B cell (primary cell): Measurements from ENCODE around the gene CUTA. TPM values are rescaled to one million over a fixed set of nuclear protein-coding genes. Genes with fewer than 3 reads are reported as not detected.
"Not testable (repeated sequence)": the region's sequence is repeated elsewhere in the genome, so short reads cannot be mapped to it uniquely, and the experiment has no call there.

Experiments
- ATAC-seq: fragments of 200-7000 bp; cut with Tn5 transposase; one replicate; pipeline ENCODE4 v1.10.0; 2021; ENCODE audit warnings: low read depth, mild to moderate bottlenecking, moderate number of reproducible peaks, moderate library complexity
- CTCF ChIA-PET: fragments of 350-600 bp; sonication (Branson Sonifier 250); formaldehyde crosslinking; loops from one replicate; lab custom pipeline; 2021; ENCODE audit warnings: antibody characterized with exemption, inconsistent platforms; lab: Charles Lee
- POLR2A ChIA-PET: fragments of 350-600 bp; sonication (Branson Sonifier 250); formaldehyde crosslinking; loops from one replicate; lab custom pipeline; 2021; ENCODE audit warnings: antibody characterized with exemption; lab: Charles Lee
- DNase-seq: peaks from one replicate; pipeline ENCODE4 v3.0.0; 2013
- H2AFZ ChIP-seq: 2 replicates; pipeline ENCODE4 v1.6.1; 2012; ENCODE audit warnings: mild to moderate bottlenecking, low read depth, low read length; ENCODE audit not compliant: insufficient read depth, poor library complexity, severe bottlenecking
- H3K27ac ChIP-seq, 2 donors: 1 replicate in 1 of 2; 2 replicates in 1 of 2; pipeline ENCODE4 v1.5.1; 2012 to 2013; ENCODE audit warnings: low read length in 2 of 2, mild to moderate bottlenecking in 2 of 2, moderate library complexity in 1 of 2
- H3K27me3 ChIP-seq, 4 experiments: fragments of 200-600 bp in 1 of 4; sonication (generic) in 1 of 4; replicated peaks in 1 of 4; 1 replicate in 2 of 4; 2 replicates in 2 of 4; pipeline versions ENCODE4 v1.6.1 to v1.7.0; 2013 to 2016; ENCODE audit warnings: low read length in 3 of 4, mild to moderate bottlenecking in 2 of 4, mixed read lengths in 1 of 4, moderate library complexity in 1 of 4; ENCODE audit not compliant: insufficient read depth in 4 of 4, control insufficient read depth in 3 of 4; ENCODE audit errors: control extremely low read depth in 1 of 4
- H3K36me3 ChIP-seq, 2 experiments: replicated peaks in 1 of 2; 1 replicate in 1 of 2; 2 replicates in 1 of 2; pipeline versions ENCODE4 v1.6.1 to v1.7.1; 2013; ENCODE audit warnings: low read length in 1 of 2; ENCODE audit not compliant: insufficient read depth in 2 of 2, control insufficient read depth in 1 of 2; ENCODE audit errors: control extremely low read depth in 1 of 2, extremely low read depth in 1 of 2
- H3K4me1 ChIP-seq, 2 donors: fragments of 200-600 bp in 1 of 2; sonication (generic) in 1 of 2; 1 replicate in 1 of 2; 2 replicates in 1 of 2; pipeline versions ENCODE4 v1.5.1 to v1.6.1; 2013 to 2017; ENCODE audit warnings: low read length in 2 of 2; ENCODE audit not compliant: control insufficient read depth in 2 of 2, insufficient read depth in 2 of 2
- H3K4me2 ChIP-seq: replicated peaks from 2 replicates; pipeline ENCODE3; 2012; ENCODE audit warnings: mild to moderate bottlenecking, low read depth, low read length; ENCODE audit not compliant: poor library complexity, severe bottlenecking
- H3K4me3 ChIP-seq, 5 experiments: fragments of 200-600 bp in 1 of 5; sonication (generic) in 1 of 5; 1 replicate in 3 of 5; 2 replicates in 2 of 5; pipeline versions ENCODE4 v1.5.1 to v1.7.0; 2011 to 2016; ENCODE audit warnings: low read length in 4 of 5, mild to moderate bottlenecking in 4 of 5, low read depth in 2 of 5, control low read depth in 1 of 5, moderate library complexity in 1 of 5; ENCODE audit not compliant: insufficient read depth in 1 of 5; ENCODE audit errors: control extremely low read depth in 1 of 5, extremely low read depth in 1 of 5
- H3K79me2 ChIP-seq: fragments of 200-600 bp; sonication (generic); one replicate; pipeline ENCODE4 v1.6.0; 2016; ENCODE audit warnings: low read length; ENCODE audit not compliant: control insufficient read depth, insufficient read depth
- H3K9ac ChIP-seq: fragments of 200-600 bp; sonication (generic); 2 replicates; pipeline ENCODE4 v1.6.1; 2017; ENCODE audit warnings: mild to moderate bottlenecking, low read length, moderate library complexity
- H3K9me3 ChIP-seq, 3 donors: one replicate each; pipeline versions ENCODE4 v1.6.1 to v1.7.1; 2013; ENCODE audit warnings: low read length in 2 of 3; ENCODE audit not compliant: control insufficient read depth in 2 of 3, insufficient read depth in 1 of 3; ENCODE audit errors: control extremely low read depth in 1 of 3
- H4K20me1 ChIP-seq: 2 replicates; pipeline ENCODE4 v1.6.0; 2012; ENCODE audit warnings: mild to moderate bottlenecking, low read length; ENCODE audit not compliant: insufficient read depth, control insufficient read depth, poor library complexity, severe bottlenecking
- H3K27ac Mint-ChIP-seq: one replicate; pipeline ENCODE4 v1.8.0; 2021; ENCODE audit warnings: mixed read lengths
- H3K27me3 Mint-ChIP-seq: one replicate; pipeline ENCODE4 v1.8.0; 2021; ENCODE audit warnings: mixed read lengths
- H3K4me1 Mint-ChIP-seq: one replicate; pipeline ENCODE4 v1.8.0; 2021; ENCODE audit warnings: mixed read lengths
- H3K4me3 Mint-ChIP-seq: one replicate; pipeline ENCODE4 v1.8.0; 2021; ENCODE audit warnings: mixed read lengths
- H3K9me3 Mint-ChIP-seq: one replicate; pipeline ENCODE4 v1.8.0; 2022; ENCODE audit warnings: mixed read lengths; ENCODE audit not compliant: insufficient read depth
- CTCF ChIP-seq: fragments of 200-600 bp; IDR thresholded peaks from one replicate; pipeline ENCODE4 v1.8.0; 2022; ENCODE audit warnings: antibody characterized with exemption, mild to moderate bottlenecking
- EZH2 ChIP-seq: IDR thresholded peaks from 2 replicates; pipeline ENCODE4 v1.6.1; 2012; ENCODE audit warnings: borderline replicate concordance, low read depth, mild to moderate bottlenecking, moderate library complexity, low read length; ENCODE audit not compliant: insufficient read depth, poor library complexity, severe bottlenecking
- WGBS: methylation state at CpG from one replicate; pipeline ENCODE4 v1.1.5; 2013; ENCODE audit warnings: missing lambda C conversion rate; ENCODE audit not compliant: insufficient coverage; 5-methylcytosine and 5-hydroxymethylcytosine counted together
- intact Hi-C: fragments of 100-400 bp; cut with micrococcal nuclease; formaldehyde crosslinking; loops from one replicate; pipeline ENCODE4 v1.10.0; 2022
- polyA plus RNA-seq: library from polyadenylated mRNA; depleted of rRNA; stranded (reverse); fragments of >200 nt; gene quantifications from 2 replicates; pipeline ENCODE4 v1.2.3, GENCODE V29; 2012
- small RNA-seq: library from RNA; depleted of rRNA; stranded (forward); fragments of <200 nt; gene quantifications from one replicate; pipeline ENCODE3, GENCODE V24; 2012; ENCODE audit warnings: low replicate concordance, low read depth; ENCODE audit not compliant: insufficient read length
- total RNA-seq, 2 donors: library from RNA; stranded (reverse); fragments of 120-200 nt in 1 of 2; gene quantifications; 1 replicate in 1 of 2; 2 replicates in 1 of 2; pipeline versions ENCODE4 v1.2.3 to v1.2.4, GENCODE V29; 2013 to 2022

The CUTA gene
- total and polyA plus RNA-seq, 2 donors (not counting 1 experiment from before 2014, with no cell fraction given) = 137 to 226 TPM

GRCh38 chr6:33367715-33368025 lies 50.2 kb downstream of the CUTA start:
- H4K20me1 ChIP-seq, H3K9ac ChIP-seq, H3K27me3 Mint-ChIP-seq, H2AFZ ChIP-seq, ATAC-seq, H3K27me3 ChIP-seq, H3K9me3 Mint-ChIP-seq, intact Hi-C loops, H3K9me3 ChIP-seq, H3K4me2 ChIP-seq, H3K4me3 ChIP-seq, H3K27ac Mint-ChIP-seq, H3K4me1 Mint-ChIP-seq, H3K27ac ChIP-seq, H3K4me3 Mint-ChIP-seq, H3K4me1 ChIP-seq, H3K79me2 ChIP-seq, CTCF ChIA-PET, DNase-seq, H3K36me3 ChIP-seq: not testable (repeated sequence)
- 100% methylated on average over 1 of the region's 5 CpGs for WGBS
- POLR2A ChIA-PET = interaction anchor here (0.7 kb wide), 1 partner anchor 203 kb away, joined by 10 read pairs; no protein-coding TSS in a partner anchor

- Histone ChIP-seq H3K36me3 (no peaks in the 10 kb centered on the region), H3K27ac (no peak overlapping the region), H2AFZ (no peak overlapping the region), H3K79me2 (no peaks in the 10 kb centered on the region), H3K4me3 (no peak overlapping the region), H4K20me1 (no peaks in the 10 kb centered on the region), H3K9me3 (no peaks in the 10 kb centered on the region), H3K9ac (no peak overlapping the region), H3K4me1 (no peaks in the 10 kb centered on the region), H3K27me3 (no peaks in the 10 kb centered on the region), H3K4me2 (no peak overlapping the region)
- 100% methylated on average over 3 of the region's 8 CpGs for WGBS
- Mint-ChIP-seq H3K4me1 (no peaks in the 10 kb centered on the region), H3K27ac (no peak overlapping the region), H3K27me3 (no peaks in the 10 kb centered on the region), H3K9me3 (no peaks in the 10 kb centered on the region), H3K4me3 (no peak overlapping the region)
- ATAC-seq (no peak), DNase-seq (no peak)
- CTCF ChIA-PET = no interaction called here
- no peak for TF ChIP-seq CTCF
- no peak for TF ChIP-seq EZH2
- intact Hi-C loops = no loop called here
- POLR2A ChIA-PET = interaction anchor here (0.6 kb wide), 1 partner anchor 167 kb away, joined by 4 read pairs; no protein-coding TSS in a partner anchor
These were observed 50.7 kb downstream of the CUTA start for GRCh38 chr6:33367009-33367714.

Small RNA genes within 50 kb of the gene (small RNA-seq; reads per million reads assigned to genes)
- gene RPL35AP4 = not detected
- not detected for gene ZBTB9

Other genes with a start within 250 kb of the CUTA start
- 0.39 and 0.66 TPM in 2 replicates for gene COL11A2, start 225.6 kb downstream of the CUTA start, total RNA-seq
- gene COL11A2, start 225.6 kb downstream of the CUTA start, polyA plus RNA-seq = 0.82 and 0.88 TPM in 2 replicates
- 94.1 and 99.9 TPM in 2 replicates for gene RXRB, start 217.4 kb downstream of the CUTA start, total RNA-seq
- gene RXRB, start 217.4 kb downstream of the CUTA start, polyA plus RNA-seq = 82.3 and 88.3 TPM in 2 replicates
- gene SLC39A7, start 217.2 kb downstream of the CUTA start, total RNA-seq = 26.1 and 29.6 TPM in 2 replicates
- gene SLC39A7, start 217.2 kb downstream of the CUTA start, polyA plus RNA-seq = 18.7 and 22.2 TPM in 2 replicates
- 10.8 and 12.9 TPM in 2 replicates for gene HSD17B8, start 213.5 kb downstream of the CUTA start, total RNA-seq
- 12.8 and 25.5 TPM in 2 replicates for gene HSD17B8, start 213.5 kb downstream of the CUTA start, polyA plus RNA-seq
- 43.4 and 44.2 TPM in 2 replicates for gene RING1, start 209.6 kb downstream of the CUTA start, total RNA-seq
- gene RING1, start 209.6 kb downstream of the CUTA start, polyA plus RNA-seq = 34.9 and 37.1 TPM in 2 replicates
- 100 and 108 TPM in 2 replicates for gene VPS52, start 146.2 kb downstream of the CUTA start, total RNA-seq
- gene VPS52, start 146.2 kb downstream of the CUTA start, polyA plus RNA-seq = 144 and 184 TPM in 2 replicates
- 3,593 and 3,830 TPM in 2 replicates for gene RPS18, start 146.0 kb downstream of the CUTA start, total RNA-seq
- 5,829 and 6,485 TPM in 2 replicates for gene RPS18, start 146.0 kb downstream of the CUTA start, polyA plus RNA-seq
- gene B3GALT4, start 141.0 kb downstream of the CUTA start, total RNA-seq = 44.1 and 46.0 TPM in 2 replicates
- 4.6 and 10.2 TPM in 2 replicates for gene B3GALT4, start 141.0 kb downstream of the CUTA start, polyA plus RNA-seq
- 66.4 and 77.2 TPM in 2 replicates for gene WDR46, start 128.9 kb downstream of the CUTA start, total RNA-seq
- 43.6 and 60.1 TPM in 2 replicates for gene WDR46, start 128.9 kb downstream of the CUTA start, polyA plus RNA-seq
- gene PFDN6, start 128.5 kb downstream of the CUTA start, total RNA-seq = 44.7 and 51.1 TPM in 2 replicates
- gene PFDN6, start 128.5 kb downstream of the CUTA start, polyA plus RNA-seq = 33.2 and 34.2 TPM in 2 replicates
- 94.7 and 98.5 TPM in 2 replicates for gene RGL2, start 119.2 kb downstream of the CUTA start, total RNA-seq
- 133 and 161 TPM in 2 replicates for gene RGL2, start 119.2 kb downstream of the CUTA start, polyA plus RNA-seq
- 288 and 302 TPM in 2 replicates for gene TAPBP, start 104.0 kb downstream of the CUTA start, total RNA-seq
- gene TAPBP, start 104.0 kb downstream of the CUTA start, polyA plus RNA-seq = 279 and 310 TPM in 2 replicates
- gene ZBTB22, start 100.4 kb downstream of the CUTA start, total RNA-seq = 39.7 and 44.4 TPM in 2 replicates
- gene ZBTB22, start 100.4 kb downstream of the CUTA start, polyA plus RNA-seq = 22.0 and 25.9 TPM in 2 replicates
- gene DAXX, start 95.1 kb downstream of the CUTA start, total RNA-seq = 64.7 and 72.2 TPM in 2 replicates
- 44.8 and 54.3 TPM in 2 replicates for gene DAXX, start 95.1 kb downstream of the CUTA start, polyA plus RNA-seq
- 0.70 and 0.79 TPM in 2 replicates for gene KIFC1, start 26.3 kb downstream of the CUTA start, total RNA-seq
- 1.0 and 2.6 TPM in 2 replicates for gene KIFC1, start 26.3 kb downstream of the CUTA start, polyA plus RNA-seq
- 179 and 198 TPM in 2 replicates for gene PHF1, start 7.1 kb downstream of the CUTA start, total RNA-seq
- gene PHF1, start 7.1 kb downstream of the CUTA start, polyA plus RNA-seq = 365 and 548 TPM in 2 replicates
- 31.4 and 43.0 TPM in 2 replicates for gene SYNGAP1, start 2.0 kb upstream of the CUTA start, total RNA-seq
- 18.6 and 18.7 TPM in 2 replicates for gene SYNGAP1, start 2.0 kb upstream of the CUTA start, polyA plus RNA-seq
- gene ZBTB9, start 36.5 kb upstream of the CUTA start, total RNA-seq = 10.4 and 11.8 TPM in 2 replicates
- 2.8 and 2.9 TPM in 2 replicates for gene ZBTB9, start 36.5 kb upstream of the CUTA start, polyA plus RNA-seq
- gene BAK1, start 162.2 kb upstream of the CUTA start, total RNA-seq = 22.6 and 23.3 TPM in 2 replicates
- 34.3 and 39.1 TPM in 2 replicates for gene BAK1, start 162.2 kb upstream of the CUTA start, polyA plus RNA-seq
- 61.9 and 62.4 TPM in 2 replicates for gene ITPR3, start 203.2 kb upstream of the CUTA start, total RNA-seq
- 67.6 and 70.2 TPM in 2 replicates for gene ITPR3, start 203.2 kb upstream of the CUTA start, polyA plus RNA-seq